Activated CD4-positive, alpha-beta T cell treated with anti-CD3 and anti-CD28 coated beads for 36 hours (primary cell): ENCODE data around the gene VTCN1. TPM values are rescaled to one million over a fixed set of nuclear protein-coding genes. Genes with fewer than 3 reads are reported as not detected.

ENCODE experiments used
- ATAC-seq: fragments of 200-7000 bp; cut with Tn5 transposase; one replicate; pipeline ENCODE4 v1.10.0; 2021; ENCODE audit warnings: mild to moderate bottlenecking, moderate library complexity
- CTCF ChIA-PET: fragments of 350-600 bp; sonication (Branson Sonifier 250); formaldehyde crosslinking; loops from one replicate; lab custom pipeline; 2021; ENCODE audit warnings: antibody characterized with exemption; lab: Charles Lee
- POLR2A ChIA-PET: fragments of 350-600 bp; sonication (Branson Sonifier 250); formaldehyde crosslinking; loops from one replicate; lab custom pipeline; 2021; ENCODE audit warnings: antibody characterized with exemption, inconsistent platforms; lab: Charles Lee
- DNase-seq: peaks from one replicate; pipeline ENCODE4 v3.0.0-alpha.2; 2020
- H3K27ac Mint-ChIP-seq: one replicate; pipeline ENCODE4 v1.8.0; 2021; ENCODE audit warnings: mixed read lengths
- H3K27me3 Mint-ChIP-seq: one replicate; pipeline ENCODE4 v1.8.0; 2021; ENCODE audit warnings: mixed read lengths
- H3K36me3 Mint-ChIP-seq: one replicate; pipeline ENCODE4 v1.8.0; 2021; ENCODE audit warnings: low read depth, mixed read lengths
- H3K4me1 Mint-ChIP-seq: one replicate; pipeline ENCODE4 v1.8.0; 2021; ENCODE audit warnings: mixed read lengths
- H3K4me3 Mint-ChIP-seq: one replicate; pipeline ENCODE4 v1.8.0; 2021; ENCODE audit warnings: mild to moderate bottlenecking, moderate library complexity, mixed read lengths
- H3K9me3 Mint-ChIP-seq: one replicate; pipeline ENCODE4 v1.8.0; 2021; ENCODE audit warnings: low read depth, mixed read lengths
- intact Hi-C, 2 experiments: fragments of 100-400 bp; cut with DNase I in 1 of 2; cut with micrococcal nuclease in 1 of 2; formaldehyde crosslinking; loops; one replicate each; pipeline versions ENCODE4 v1.14.2 to v1.15.1; 2022 to 2024; cut with DNase I, micrococcal nuclease
- microRNA-seq: library from miRNA; unstranded; fragments of <30 nt; microRNA quantifications from one replicate; pipeline ENCODE4 v1.2.0, GENCODE V29; 2021; ENCODE audit warnings: borderline replicate concordance
- total RNA-seq, 2 experiments: library from RNA; stranded (reverse); gene quantifications; one replicate each; pipeline ENCODE4 v1.2.3, GENCODE V29; 2021

The VTCN1 gene
- total RNA-seq, 2 experiments from 2014 or later, result not detected

DNA sequence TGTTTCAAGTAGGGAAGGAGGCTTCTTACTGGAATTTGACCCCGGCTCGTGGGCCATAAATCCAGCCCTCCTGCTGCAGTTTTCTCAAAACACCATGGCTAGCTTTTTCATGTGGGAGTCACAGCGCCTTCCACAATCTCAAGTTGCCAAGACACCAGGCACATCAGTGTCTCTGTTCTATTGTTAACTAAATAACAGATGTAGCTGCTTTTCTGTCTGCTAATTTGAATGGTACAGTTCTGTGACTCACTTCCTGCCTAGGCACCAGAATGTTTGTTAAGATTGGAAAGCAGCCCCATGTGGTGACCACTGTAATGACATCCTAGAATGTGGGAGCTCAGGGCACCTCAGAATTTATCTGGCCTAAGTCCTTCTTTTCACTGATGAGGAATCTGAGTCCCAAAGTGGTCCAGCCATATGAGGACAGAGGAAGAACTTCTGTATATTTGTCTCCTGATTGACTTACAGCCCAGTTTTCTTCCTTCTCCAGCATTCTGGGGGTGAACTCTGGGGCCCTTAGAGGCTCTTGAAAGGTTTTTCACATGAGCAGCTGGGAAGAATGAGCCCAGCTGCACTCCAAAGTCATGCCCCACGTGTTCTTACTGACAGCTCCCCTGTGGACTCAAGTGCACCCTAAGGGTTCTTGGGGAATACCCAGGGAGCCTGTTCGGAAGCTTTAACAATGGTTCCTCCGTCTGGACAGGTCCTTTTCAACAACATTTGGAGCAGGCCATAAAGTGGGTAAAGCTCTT is 116.7 kb downstream of the VTCN1 start:
- Mint-ChIP-seq H3K27me3 (no peaks in the 10 kb centered on the region), H3K27ac (no peak overlapping the region), H3K4me3 (no peak overlapping the region), H3K4me1 (peaks cover 19% of the 10 kb centered on the region), H3K9me3 (no peaks in the 10 kb centered on the region), H3K36me3 (peaks cover 80% of the 10 kb centered on the region)
- DNase-seq, result peak; percentile 60
- POLR2A ChIA-PET, result interaction anchor here (0.5 to 2.4 kb wide), 6 partner anchors 10 to 42 kb away, joined by 3 to 8 read pairs (median 4); no protein-coding TSS in a partner anchor
- intact Hi-C loops, result loop anchor here (2.0 kb wide), 2 partner anchors 17 to 31 kb away; no protein-coding TSS in a partner anchor
- CTCF ChIA-PET, result interaction anchor here (0.5 to 9.8 kb wide), 23 partner anchors 9 to 520 kb away, joined by 3 to 89 read pairs (median 4); partner anchors contain the start of gene TTF2
- peak; percentile 85 for ATAC-seq

Small RNA genes lying within 50 kb of the gene (microRNA-seq; reads per million reads assigned to microRNA genes)
- 113 reads per million, percentile 66 among the genes with 10 or more reads in this experiment for gene MIR942

Other genes with a start within 250 kb of the VTCN1 start
- gene CD101, start 209.2 kb downstream of the VTCN1 start, total RNA-seq, result under 1 TPM; 0.30 to 0.60 TPM
- 100 to 1,000 TPM in 1 of 2 experiments, 10 to 100 TPM in 1; 99.7 to 108 TPM for gene TTF2, start 150.6 kb downstream of the VTCN1 start, total RNA-seq
- gene TRIM45, start 89.2 kb downstream of the VTCN1 start, total RNA-seq, result under 1 TPM; 0.37 to 0.62 TPM
- gene MAN1A2, start 156.5 kb upstream of the VTCN1 start, total RNA-seq, result 10 to 100 TPM; 18.5 to 20.4 TPM